Measurements from ENCODE around the gene MYBPH.

The MYBPH gene

DNA sequence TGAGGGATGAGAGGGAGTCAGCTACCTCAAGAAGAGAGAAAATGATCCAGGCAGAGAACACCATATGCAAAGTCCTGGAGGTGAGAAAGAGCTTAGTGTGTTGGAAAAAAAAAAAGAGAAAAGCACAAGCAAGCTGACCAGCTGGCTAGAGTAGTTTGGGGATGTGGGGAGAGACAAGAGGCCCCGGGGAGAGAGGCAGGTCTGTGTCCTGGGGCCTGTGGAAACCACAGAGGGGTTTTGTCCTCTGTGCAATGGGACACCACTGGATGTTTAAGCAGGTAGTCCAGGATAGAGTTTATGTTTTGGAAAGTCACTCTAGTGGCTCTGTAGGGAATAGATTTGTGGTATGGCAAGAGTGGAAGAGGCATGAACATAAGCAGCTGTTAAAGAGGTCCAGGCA, 25.3 kb upstream of the MYBPH start:
- DNase-seq (ENCODE audit: low read depth in 2 of 2): no peak

DNA sequence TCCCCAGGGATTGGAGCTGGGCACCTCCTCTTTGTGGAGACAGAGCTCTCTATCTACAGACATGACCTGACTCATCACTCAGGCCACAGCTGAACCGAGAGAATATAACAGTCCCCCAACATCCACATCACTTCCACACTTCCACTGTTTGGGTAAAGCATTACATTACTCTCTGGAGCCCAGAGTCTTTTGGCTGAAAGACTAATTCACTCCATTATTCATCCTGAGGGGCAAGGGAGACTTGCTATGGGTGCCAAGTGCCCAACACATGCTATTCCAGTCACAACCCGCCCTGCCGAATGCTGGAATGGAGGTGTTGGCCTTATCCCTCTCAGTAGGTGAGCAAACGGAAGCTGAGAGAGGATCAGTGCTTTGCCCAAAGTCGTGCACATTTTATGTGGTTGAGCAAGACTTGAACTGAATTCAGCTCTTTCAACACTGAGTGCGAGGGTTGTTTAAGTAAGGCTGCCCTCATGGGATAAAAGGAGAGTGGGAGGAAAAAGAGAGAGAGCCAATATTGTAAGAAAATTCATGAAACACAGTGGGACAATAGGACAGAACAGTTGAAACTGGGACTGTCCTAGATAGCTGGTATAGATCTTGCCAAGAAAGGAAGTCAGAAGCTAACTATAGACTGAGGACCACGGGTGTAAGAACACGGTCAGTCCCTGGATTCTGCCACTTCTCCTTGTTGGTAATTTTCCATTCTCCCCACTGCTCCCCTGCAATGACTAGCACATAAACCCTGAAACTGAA, 24.4 kb upstream of the MYBPH start:
- DNase-seq (ENCODE audit: low read depth in 2 of 2): no peak

DNA sequence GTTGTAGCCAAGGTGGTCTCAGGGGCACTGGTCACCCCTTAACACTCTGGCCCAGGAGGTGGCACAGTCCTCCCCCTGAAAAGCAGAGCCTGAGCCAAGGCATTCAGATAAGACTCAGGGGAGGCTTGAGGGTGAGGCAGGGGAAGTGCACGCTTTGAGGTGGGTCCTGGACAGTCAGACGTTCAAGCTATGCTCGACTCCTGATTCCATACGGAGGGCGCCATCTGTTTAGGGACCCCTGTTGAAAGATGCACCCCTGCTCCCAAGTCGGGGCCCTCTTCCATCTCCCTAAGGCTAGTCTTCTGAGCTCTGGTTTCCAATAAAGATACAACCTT, 23.8 kb upstream of the MYBPH start:
- DNase-seq (ENCODE audit: low read depth in 2 of 2): no peak

DNA sequence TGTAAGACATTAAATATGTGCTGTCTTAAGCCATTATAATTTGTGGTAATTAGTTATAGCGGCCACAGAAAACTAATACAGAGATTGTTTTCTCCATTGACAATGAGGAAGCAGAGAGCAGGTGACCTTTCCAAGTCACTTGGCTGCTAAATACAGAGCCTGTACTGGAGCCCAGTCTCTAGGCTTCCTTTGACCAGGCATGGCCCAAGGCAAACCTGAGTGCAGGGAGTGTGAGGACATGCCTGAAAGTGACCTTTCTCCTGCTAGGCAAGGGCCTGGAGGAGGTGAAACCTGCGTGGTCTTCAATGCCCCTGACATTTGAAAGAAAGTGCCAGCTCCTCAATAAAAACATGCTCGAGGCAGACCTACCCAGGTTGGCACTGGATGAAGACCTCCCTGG, 23.4 kb upstream of the MYBPH start:
- no peak for DNase-seq (ENCODE audit: low read depth in 2 of 2)

DNA sequence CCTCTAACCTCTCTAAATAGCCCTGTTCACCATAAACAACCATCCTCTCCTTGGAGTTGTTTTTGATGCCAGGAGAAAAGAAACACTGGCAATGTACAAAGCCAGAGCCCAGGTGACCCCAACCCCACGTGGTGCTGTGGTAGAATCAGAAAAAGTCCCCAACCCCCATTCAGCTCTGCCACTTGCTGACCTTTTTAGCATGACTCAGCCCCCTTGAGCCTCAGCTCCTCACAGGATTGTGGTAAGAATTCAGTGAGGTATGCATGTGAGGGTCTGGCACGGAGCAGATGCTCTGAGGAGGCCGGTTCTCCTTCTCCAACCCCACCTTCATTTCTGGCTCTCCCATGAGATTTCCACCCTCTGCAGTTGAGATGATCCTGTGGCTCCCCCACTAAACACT, 22.0 kb upstream of the MYBPH start:
- no peak for DNase-seq (ENCODE audit: low read depth in 2 of 2)

DNA sequence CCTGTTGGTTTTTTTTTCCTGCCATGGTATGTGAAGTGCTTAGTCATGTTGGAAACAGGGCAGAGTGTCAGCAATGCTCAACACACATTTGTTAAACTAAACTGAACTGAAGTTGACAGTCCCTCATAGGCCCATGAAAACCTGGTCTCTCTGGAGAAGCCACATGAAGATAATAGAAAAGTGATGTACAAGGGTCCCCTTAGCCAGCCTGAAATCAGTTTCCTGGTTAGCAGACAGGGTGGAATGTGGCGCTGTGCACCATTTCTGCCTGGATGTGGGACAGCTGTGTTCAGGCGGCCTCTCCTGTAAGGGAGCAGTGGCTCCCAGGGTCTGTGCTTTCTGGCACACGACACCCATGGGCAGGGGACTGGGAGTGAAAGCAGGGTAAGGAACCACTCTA, 20.7 kb upstream of the MYBPH start:
- DNase-seq (ENCODE audit: low read depth in 2 of 2): no peak

DNA sequence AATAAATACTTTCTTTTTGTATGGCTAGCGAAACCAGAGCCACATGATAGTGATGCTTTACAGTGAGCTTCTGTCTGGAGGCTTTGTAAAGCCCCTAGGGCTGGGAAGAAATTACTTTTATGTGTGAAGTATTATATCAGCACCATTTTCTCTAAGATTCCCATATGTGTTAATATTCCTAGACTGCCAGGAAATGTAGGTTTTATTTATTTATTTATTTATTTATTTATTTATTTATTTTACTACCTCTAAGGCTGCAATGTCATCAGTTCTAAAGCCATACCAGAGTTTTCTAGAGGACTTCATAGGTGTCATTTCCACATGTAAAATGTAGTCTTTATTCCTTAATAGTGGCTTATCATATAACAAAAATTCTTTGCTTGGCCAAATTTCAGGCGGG, 15.3 kb upstream of the MYBPH start:
- DNase-seq (ENCODE audit: low read depth in 2 of 2): no peak

DNA sequence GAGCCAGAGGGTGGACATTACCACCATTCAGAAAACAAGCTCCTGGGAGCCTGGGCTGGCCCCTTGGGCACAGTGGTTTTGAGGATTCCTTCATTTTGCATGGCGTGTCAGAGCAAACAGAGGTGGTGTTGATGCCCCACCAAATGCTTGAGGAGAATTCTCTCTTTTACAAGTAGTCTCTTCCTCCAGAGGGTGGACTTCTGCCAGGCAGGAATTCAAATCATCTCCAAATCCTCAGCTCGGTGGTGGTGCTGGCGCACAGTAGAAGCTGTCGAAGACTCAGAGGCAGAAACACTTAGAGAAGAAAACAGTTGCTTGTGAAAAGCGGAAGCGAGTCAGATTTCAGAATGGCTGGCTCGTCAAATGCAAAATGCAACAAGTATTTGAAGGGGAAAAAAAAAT, 14.3 kb upstream of the MYBPH start:
- no peak for DNase-seq (ENCODE audit: low read depth in 2 of 2)

DNA sequence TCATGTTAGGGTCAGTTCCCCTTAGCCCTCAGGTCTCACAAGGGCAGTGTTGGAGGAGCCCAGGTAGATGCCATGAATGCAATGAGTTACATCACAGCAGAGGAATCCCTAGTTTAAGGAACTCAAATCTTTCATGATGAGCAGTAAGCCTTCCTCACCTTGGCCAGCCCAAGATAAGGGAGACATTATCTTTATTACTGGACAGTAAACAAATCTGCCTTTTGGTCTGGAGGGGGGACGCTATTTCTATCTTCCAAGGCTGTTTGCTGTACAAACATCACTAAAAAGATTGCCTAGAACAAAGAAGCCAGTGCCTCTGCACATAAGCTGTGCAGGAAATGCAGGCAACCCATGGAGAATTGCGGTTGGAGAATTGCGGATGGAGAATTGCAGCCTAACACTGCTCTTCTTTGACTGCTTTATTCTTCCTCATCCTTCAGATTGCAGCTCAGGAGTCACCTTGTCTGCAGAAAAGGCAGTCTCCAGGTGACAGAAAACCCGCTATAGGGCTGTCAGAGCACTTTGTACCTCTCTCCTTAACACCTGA, 13.1 kb upstream of the MYBPH start:
- DNase-seq (ENCODE audit: low read depth in 2 of 2): no peak

DNA sequence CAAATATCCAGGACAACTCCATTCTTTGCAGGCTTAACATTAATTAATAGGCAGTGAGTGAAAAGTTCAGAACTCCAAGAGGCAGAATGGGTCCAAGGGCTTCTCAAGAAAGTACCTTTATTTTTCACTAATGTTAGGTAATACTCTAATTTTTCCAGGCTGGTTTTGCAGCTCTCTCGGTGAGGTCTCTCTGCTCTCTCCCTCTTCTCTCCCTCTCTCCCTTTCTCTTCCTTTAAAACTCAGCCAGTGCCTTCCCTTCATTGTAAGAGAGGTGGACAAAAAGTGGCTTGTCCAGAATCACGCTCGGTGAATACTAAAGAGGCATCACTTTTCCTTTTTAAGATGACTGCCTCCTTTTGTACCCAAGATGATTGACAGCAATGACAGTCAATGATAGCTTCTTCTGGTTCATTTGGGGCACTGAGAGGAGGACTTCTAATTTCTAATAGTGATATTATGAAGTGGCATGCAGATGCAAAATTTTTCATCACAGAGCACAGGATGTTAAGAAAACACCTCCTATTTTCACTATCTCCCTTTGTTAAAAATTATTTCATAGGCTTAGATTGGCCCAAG, 12.2 kb upstream of the MYBPH start:
- no peak for DNase-seq (ENCODE audit: low read depth in 2 of 2)

DNA sequence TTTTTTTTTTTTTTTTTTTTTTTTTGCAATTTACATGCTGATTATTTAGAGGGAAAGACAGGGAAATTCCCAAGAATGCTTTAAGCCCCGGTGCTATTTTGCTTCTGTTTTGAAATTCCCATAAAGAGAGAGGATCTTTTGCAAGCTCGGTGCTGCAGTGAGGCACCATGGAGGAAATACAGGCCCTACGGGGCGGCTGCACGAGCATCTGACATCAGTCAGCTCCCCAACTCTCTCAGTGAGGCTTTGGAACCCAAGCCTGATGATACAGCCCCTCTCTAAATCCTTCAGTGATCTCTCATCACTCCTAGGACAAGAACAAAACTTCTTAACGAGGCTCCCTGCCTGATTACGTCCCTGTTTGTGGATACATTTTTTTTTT, 11.7 kb upstream of the MYBPH start:
- no peak for DNase-seq (ENCODE audit: low read depth in 2 of 2)

DNA sequence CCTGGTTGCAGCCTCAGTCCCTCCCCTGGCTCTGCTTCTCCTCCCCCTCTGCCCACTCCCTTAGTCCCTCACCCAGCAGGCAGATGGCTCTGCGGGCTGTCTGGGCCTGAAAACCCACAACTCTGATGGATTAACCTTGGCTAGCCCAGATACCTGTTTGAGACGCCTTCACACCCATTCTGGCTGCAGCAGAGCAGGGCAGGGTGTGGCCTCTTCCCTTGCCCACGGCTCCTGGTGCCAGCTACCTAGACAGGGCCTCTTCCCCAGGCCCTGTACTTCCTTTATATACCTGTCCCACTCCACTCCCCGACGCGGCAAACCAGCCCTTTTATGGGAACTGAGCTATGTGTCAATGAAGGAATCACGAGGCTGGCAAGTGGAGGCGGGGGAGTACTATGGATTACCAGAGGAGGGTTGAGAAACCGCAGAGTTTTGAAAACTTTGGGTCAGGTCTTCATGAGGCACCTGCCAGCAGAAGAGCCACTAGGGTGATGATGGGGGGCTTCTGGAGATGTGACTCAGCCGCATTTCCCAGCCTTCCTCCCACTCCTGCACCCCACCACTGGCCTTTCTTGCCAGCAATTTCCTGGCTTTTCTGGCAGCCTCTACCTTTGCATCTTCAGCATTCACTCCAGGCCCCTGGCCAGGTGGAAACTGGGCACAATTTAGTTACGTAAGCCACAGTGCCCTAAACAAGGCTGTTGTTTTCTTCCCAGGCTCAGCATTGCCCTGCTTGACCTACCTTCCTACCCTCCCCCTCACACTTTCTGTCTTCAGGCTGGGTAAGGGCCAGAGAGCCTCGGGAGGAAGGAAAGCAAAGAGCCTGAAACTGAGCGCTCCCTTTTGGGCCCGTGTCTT, 11.0 kb upstream of the MYBPH start, which contains the start of gene CHI3L1:
TSS of gene CHI3L1 (minus strand) at position 259 of the 858 bp plus-strand sequence. CDS start at position 178, 81 bp downstream.
- no peak for DNase-seq (ENCODE audit: low read depth in 2 of 2)

DNA sequence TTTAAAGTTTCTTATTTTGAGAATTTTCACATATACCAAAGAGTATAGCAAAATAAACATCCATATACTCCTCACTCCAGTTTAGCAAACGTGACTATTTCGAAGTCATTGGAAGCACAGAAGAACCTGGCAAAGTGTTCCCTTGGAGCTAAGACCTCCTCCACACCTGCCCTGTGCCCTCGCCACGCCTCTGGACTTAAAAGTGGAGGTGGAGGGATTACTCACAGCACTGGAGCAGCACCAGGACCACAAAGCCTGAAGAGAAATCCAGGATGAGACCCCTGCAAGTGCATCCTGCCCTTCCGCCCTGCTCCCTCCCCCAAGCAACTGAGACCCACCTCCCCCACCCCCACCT, 10.4 kb upstream of the MYBPH start:
- no peak for DNase-seq (ENCODE audit: low read depth in 2 of 2)

DNA sequence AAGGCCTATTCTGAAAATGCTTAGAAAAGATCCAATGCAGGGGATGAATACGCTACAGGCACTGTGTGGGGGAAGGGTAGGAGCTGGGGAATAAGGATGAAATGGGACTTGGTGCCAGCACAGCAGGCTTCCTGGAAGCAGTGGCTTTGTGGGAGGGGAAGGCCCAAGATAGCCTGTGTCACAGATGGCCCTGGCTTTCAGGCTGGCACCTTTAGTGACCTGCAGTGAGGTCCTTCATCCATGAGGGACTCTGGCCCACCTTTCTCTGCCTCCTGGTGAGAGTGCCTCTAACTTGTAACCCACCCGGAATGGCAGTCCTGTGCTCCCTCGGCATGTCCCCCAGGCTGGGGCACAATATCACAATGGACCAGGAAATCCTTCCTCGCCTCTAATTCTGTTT, 10.0 kb upstream of the MYBPH start:
- no peak for DNase-seq (ENCODE audit: low read depth in 2 of 2)

DNA sequence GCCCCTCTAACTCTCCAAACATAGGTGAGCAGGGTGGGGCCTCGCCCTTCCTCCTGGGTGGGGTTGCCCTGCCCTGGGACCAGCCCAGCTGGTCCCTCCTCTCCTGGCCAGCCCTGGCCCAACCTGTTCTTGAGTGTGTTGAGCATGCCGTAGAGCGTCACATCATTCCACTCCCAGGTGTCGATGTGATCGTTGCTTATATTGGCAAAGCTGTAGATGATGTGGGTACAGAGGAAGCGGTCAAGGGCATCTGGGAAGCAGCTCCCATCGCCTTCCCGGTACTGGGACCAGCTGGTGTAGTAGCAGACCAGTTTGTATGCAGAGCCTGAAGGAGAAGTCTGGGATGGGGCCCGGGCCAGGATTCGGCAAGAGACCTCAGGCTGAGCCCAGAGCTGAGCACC, 9.4 kb upstream of the MYBPH start:
- no peak for DNase-seq (ENCODE audit: low read depth in 2 of 2)

DNA sequence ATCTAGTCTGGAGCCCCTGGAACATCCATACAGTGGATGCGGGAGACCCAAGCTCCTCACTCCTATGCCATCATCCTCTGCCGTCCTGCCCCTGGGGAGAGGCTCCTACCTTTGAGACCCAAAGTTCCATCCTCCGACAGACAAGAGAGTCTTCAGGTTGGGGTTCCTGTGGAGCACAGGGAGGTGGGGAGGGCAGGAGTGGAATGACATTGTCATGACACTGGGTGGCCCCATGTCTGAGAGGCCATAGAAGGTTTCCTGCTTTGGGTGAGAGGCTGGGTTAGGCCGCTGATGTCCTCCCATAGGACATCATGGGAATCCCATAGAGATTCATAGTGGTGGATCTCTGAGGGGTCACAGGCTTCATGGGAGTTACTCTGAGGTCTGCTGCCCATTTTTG, 8.8 kb upstream of the MYBPH start:
- DNase-seq (ENCODE audit: low read depth in 2 of 2): no peak

DNA sequence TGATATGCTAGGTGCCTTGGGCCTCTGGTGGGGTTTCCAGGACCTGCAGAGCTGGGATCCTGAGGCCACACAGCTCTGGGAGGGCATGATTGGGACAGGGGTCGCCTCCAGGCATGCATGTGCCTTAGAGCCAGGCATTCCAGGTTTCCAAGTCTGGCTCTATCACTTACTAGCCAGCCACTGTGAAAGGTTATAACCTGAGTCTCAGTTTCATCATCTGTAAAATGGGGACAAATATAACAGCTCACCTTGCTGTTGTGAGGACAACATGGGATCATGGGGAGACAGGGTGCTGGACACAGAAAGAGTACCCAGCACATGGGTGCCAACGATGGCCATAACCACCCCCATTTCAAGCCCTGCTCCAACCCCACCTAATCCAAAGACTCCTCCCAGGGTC, 8.2 kb upstream of the MYBPH start:
- DNase-seq (ENCODE audit: low read depth in 2 of 2): no peak

DNA sequence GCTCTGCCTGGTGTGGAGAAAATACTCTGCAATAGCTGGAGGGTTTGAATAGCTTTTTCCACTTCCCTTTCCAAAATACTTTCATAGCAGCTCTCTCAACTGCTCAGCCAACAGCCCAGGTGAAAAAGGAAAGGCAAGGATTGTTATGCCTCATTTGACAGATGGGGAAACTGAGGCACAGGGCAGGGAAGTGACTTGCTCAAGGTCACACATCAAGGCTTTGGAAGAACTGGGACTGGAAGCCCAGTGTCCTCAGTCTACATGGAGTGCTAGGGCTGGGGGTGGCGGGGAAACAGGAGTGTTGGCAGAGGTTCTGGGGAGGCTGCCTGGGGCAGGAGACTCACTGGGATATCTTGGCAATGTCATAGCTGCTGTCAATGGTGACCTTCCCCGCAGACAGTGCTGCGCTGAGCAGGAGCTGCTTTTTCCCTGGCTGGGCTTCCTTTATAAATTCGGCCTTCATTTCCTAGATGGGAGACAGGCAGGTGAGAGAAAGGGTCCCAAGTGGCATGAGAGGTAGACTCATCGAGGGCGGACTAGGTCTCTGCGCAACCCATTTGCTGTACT, 6.8 kb upstream of the MYBPH start:
- DNase-seq (ENCODE audit: low read depth in 2 of 2): no peak

DNA sequence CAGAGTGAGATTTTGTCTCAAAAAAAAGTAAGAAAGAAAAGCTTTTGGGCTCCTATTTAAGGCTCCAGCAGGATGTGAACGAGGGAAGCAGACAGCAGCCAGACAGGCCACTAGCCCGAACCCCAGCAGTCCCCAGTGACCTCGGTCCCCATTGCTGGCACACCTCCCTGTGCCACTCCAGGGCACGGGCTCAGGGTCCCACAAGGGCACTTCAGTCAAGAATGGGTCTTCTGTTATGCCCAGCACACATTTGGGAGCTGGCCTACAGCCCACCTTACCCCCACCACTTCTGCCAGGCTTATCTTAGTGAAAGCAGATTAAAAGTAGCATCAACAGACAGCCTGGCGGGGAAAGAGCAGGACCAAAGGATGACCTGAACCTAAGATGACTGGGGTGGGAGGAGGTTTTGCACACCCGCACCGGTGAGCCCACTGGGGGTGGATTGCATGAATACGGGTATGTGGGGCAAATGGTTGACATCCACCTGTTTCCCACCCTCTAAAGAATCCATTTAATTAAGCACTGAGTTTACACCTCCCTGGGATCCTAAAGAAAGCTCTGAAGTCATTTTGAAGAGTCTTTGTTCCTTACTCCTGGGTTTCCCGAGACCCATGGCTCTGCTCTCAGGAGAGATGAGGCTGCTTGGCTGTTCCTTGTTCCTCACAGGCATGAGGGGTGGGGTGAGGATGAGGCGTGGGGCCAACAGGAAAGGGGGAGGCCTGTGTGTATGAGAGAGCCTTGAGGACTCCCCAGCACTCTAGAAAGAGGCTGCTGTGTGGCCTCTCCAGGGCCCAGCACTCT, 6.2 kb upstream of the MYBPH start:
- no peak for DNase-seq (ENCODE audit: low read depth in 2 of 2)

DNA sequence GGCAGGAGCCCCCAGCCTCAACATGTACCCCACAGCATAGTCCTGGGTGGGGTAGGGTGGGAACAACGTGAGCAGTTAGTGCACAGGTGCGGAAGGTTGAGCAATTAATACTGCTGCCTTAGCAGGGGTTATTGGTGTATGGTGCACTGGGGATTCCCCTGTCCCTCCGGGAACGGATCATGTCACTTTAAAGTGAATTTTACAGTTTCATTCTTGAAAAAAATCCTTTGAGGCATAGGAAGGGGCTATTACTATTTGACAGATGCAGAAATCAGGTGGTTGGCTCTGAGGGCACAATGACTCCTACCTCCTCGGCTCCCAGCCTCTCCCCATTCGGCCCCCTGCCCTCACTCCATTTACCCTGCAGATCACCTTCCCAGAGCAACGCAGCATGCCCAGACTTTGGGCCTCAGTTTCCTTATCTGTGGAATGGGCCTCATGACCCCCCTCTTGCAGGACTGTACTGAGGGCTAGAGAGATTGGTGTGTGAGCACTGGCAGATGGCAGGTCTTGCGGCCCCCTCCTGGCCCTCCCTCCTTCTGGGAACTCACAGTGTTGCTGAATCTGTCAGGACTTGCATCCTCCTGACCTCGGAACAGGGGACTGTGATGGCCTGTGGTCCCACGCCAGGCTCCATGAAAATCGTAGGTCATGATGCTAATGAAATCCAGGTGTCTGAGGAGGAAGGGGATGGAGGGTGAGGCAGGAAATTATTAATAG, 5.1 kb upstream of the MYBPH start:
- no peak for DNase-seq (ENCODE audit: low read depth in 2 of 2)

DNA sequence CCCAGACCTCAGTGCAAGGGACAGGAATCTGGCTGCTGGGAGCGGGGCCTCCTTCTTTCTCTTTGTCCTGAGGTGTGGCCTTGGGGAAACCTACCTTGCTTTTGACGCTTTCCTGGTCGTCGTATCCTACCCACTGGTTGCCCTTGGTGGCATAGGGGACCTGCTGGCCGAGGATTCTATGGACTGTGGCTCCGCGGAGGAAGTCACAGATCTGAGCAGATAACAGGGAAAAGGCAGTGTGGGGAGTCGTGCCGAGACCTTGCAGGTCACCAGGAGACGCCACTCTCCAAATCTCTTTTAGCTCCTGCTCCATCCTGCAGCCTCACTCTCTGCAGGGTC, 4.0 kb upstream of the MYBPH start:
- no peak for DNase-seq (ENCODE audit: low read depth in 2 of 2)

All from stimulated activated CD8-positive, alpha-beta memory T cell treated with anti-CD3 and anti-CD28 coated beads, Interleukin-7, amount 100 ng/mL, for 1 hour (primary cell).